Calu3 (cell line): Measurements from ENCODE around the gene STK10. TPM values are rescaled to one million over a fixed set of nuclear protein-coding genes. Genes with fewer than 3 reads are reported as not detected.

Experiments used
- BruUV-seq: library from RNA; stranded (reverse); fragments of 400-500 nt; replicated peaks from 2 replicates; lab custom pipeline; 2021; lab: Mats Ljungman, UMichigan
- CTCF ChIA-PET: fragments of 300-600 bp; sonication (Branson Sonifier 250); formaldehyde crosslinking; loops from one replicate; lab custom pipeline; 2022; ENCODE audit warnings: antibody characterized with exemption; lab: Charles Lee
- DNase-seq: peaks from one replicate; pipeline ENCODE4 v3.0.0; 2022
- H3K27ac Mint-ChIP-seq: one replicate; pipeline ENCODE4 v1.8.0; 2022; ENCODE audit warnings: mixed read lengths; ENCODE audit not compliant: unreplicated experiment
- H3K27me3 Mint-ChIP-seq: one replicate; pipeline ENCODE4 v1.8.0; 2022; ENCODE audit warnings: mixed read lengths; ENCODE audit not compliant: unreplicated experiment
- H3K36me3 Mint-ChIP-seq: one replicate; pipeline ENCODE4 v1.8.0; 2022; ENCODE audit warnings: mild to moderate bottlenecking, moderate library complexity, mixed read lengths; ENCODE audit not compliant: insufficient read depth, unreplicated experiment
- H3K4me1 Mint-ChIP-seq: one replicate; pipeline ENCODE4 v1.8.0; 2022; ENCODE audit warnings: mild to moderate bottlenecking, low read depth, mixed read lengths; ENCODE audit not compliant: unreplicated experiment
- H3K4me3 Mint-ChIP-seq: one replicate; pipeline ENCODE4 v1.8.0; 2022; ENCODE audit warnings: mild to moderate bottlenecking, low read depth, moderate library complexity, mixed read lengths; ENCODE audit not compliant: unreplicated experiment
- H3K9me3 Mint-ChIP-seq: one replicate; pipeline ENCODE4 v1.8.0; 2022; ENCODE audit warnings: low read depth, mixed read lengths; ENCODE audit not compliant: unreplicated experiment
- CTCF ChIP-seq: fragments of 200-600 bp; IDR thresholded peaks from one replicate; pipeline ENCODE4 v1.8.0; 2022; ENCODE audit warnings: antibody characterized with exemption; ENCODE audit not compliant: unreplicated experiment
- intact Hi-C: fragments of 100-400 bp; cut with micrococcal nuclease; formaldehyde crosslinking; loops from one replicate; pipeline ENCODE4 v1.10.0; 2022; ENCODE audit not compliant: unreplicated experiment
- total RNA-seq: library from RNA; stranded (reverse); gene quantifications from 2 replicates; pipeline ENCODE4 v1.2.3, GENCODE V29; 2022

STK10 gene
- total RNA-seq, 1 experiment from 2014 or later = 27.4 TPM

GRCh38 chr5:172219296-172219695 lies 31.3 kb upstream of the STK10 start:
- DNase-seq = no peak
- no peaks in the 10 kb centered on the region for H3K9me3 Mint-ChIP-seq
- H3K4me1 Mint-ChIP-seq = no peaks in the 10 kb centered on the region
- no peak for TF ChIP-seq CTCF
- intact Hi-C loops = no loop called here
- no peak overlapping the region for H3K4me3 Mint-ChIP-seq
- H3K27ac Mint-ChIP-seq = no peak overlapping the region
- CTCF ChIA-PET = interaction anchor here (0.7 kb wide), 1 partner anchor 16 kb away, joined by 3 read pairs; no protein-coding TSS in a partner anchor
- H3K27me3 Mint-ChIP-seq = no peaks in the 10 kb centered on the region
- BruUV-seq = no TSS peak
- H3K36me3 Mint-ChIP-seq = peaks cover 17% of the 10 kb centered on the region

GRCh38 chr5:172216345-172216744 lies 28.3 kb upstream of the STK10 start:
- TF ChIP-seq CTCF = no peak
- DNase-seq = no peak
- CTCF ChIA-PET = interaction anchor here (0.7 to 0.8 kb wide), 2 partner anchors 36 to 410 kb away, joined by 3 to 6 read pairs; no protein-coding TSS in a partner anchor
- Mint-ChIP-seq H3K27me3 (no peaks in the 10 kb centered on the region), H3K9me3 (no peaks in the 10 kb centered on the region), H3K27ac (no peak overlapping the region), H3K4me1 (no peaks in the 10 kb centered on the region), H3K4me3 (no peak overlapping the region), H3K36me3 (peaks cover 10% of the 10 kb centered on the region)
- intact Hi-C loops = no loop called here
- no TSS peak for BruUV-seq

GRCh38 chr5:172213126-172213525 lies 25.1 kb upstream of the STK10 start:
- CTCF ChIA-PET = no interaction called here
- Mint-ChIP-seq H3K27me3 (no peaks in the 10 kb centered on the region), H3K4me3 (no peak overlapping the region), H3K4me1 (no peaks in the 10 kb centered on the region), H3K9me3 (no peaks in the 10 kb centered on the region), H3K27ac (no peak overlapping the region), H3K36me3 (peaks cover 10% of the 10 kb centered on the region)
- no peak for DNase-seq
- no peak for TF ChIP-seq CTCF
- intact Hi-C loops = no loop called here
- BruUV-seq = no TSS peak

- Mint-ChIP-seq H3K27ac (no peak overlapping the region), H3K9me3 (no peaks in the 10 kb centered on the region), H3K4me3 (no peak overlapping the region), H3K27me3 (no peaks in the 10 kb centered on the region), H3K4me1 (no peaks in the 10 kb centered on the region), H3K36me3 (peaks cover 10% of the 10 kb centered on the region)
- no TSS peak for BruUV-seq
- CTCF ChIA-PET = interaction anchor here (0.7 kb wide), 1 partner anchor 58 kb away, joined by 3 read pairs; no protein-coding TSS in a partner anchor
- intact Hi-C loops = no loop called here
- TF ChIP-seq CTCF = no peak
- DNase-seq = no peak
Observed at GRCh38 chr5:172211676-172212075, 23.7 kb upstream of the STK10 start.
